GM23248 (cell line): ENCODE results near the gene TMTC3. TPM values are rescaled to one million over a fixed set of nuclear protein-coding genes. Genes with fewer than 3 reads are reported as not detected.
"Not testable (repeated sequence)": the region's sequence is repeated elsewhere in the genome, so short reads cannot be mapped to it uniquely, and the experiment has no call there.

Experiments
- DNase-seq: peaks from one replicate; pipeline ENCODE4 v3.0.0-alpha.2; 2015
- H2AFZ ChIP-seq: fragments of 200-600 bp; sonication (generic); 2 replicates; pipeline ENCODE4 v1.6.1; 2016; ENCODE audit warnings: antibody characterized with exemption
- H3F3A ChIP-seq: fragments of 200-600 bp; sonication (generic); 2 replicates; pipeline ENCODE4 v1.6.1; 2016; ENCODE audit warnings: mild to moderate bottlenecking, antibody characterized with exemption, mixed run types; ENCODE audit not compliant: insufficient read depth
- H3K27ac ChIP-seq: fragments of 200-600 bp; sonication (generic); 2 replicates; pipeline ENCODE4 v1.5.1; 2016; ENCODE audit warnings: mild to moderate bottlenecking
- H3K27me3 ChIP-seq: fragments of 200-600 bp; sonication (generic); replicated peaks from 2 replicates; pipeline ENCODE4 v1.6.1; 2016; ENCODE audit warnings: mild to moderate bottlenecking; ENCODE audit not compliant: insufficient read depth
- H3K36me3 ChIP-seq: fragments of 200-600 bp; sonication (generic); 2 replicates; pipeline ENCODE4 v1.6.1; 2016; ENCODE audit warnings: low read depth, mild to moderate bottlenecking
- H3K4me1 ChIP-seq: fragments of 200-600 bp; sonication (generic); 2 replicates; pipeline ENCODE4 v1.6.1; 2016; ENCODE audit warnings: mild to moderate bottlenecking; ENCODE audit not compliant: insufficient read depth
- H3K4me2 ChIP-seq: fragments of 200-600 bp; sonication (generic); one replicate; pipeline ENCODE4 v1.6.1; 2016; ENCODE audit warnings: mild to moderate bottlenecking; ENCODE audit not compliant: unreplicated experiment
- H3K4me3 ChIP-seq: fragments of 200-600 bp; sonication (generic); 2 replicates; pipeline ENCODE4 v1.5.1; 2016; ENCODE audit warnings: mild to moderate bottlenecking
- H3K79me2 ChIP-seq: fragments of 200-600 bp; sonication (generic); 2 replicates; pipeline ENCODE4 v1.6.1; 2016; ENCODE audit warnings: mild to moderate bottlenecking; ENCODE audit not compliant: insufficient read depth
- H3K9ac ChIP-seq: fragments of 200-600 bp; sonication (generic); 2 replicates; pipeline ENCODE4 v1.6.1; 2016; ENCODE audit warnings: mild to moderate bottlenecking
- H3K9me2 ChIP-seq: fragments of 200-600 bp; sonication (generic); 2 replicates; pipeline ENCODE4 v1.6.1; 2016; ENCODE audit warnings: mixed run types, mild to moderate bottlenecking, moderate library complexity; ENCODE audit not compliant: insufficient read depth
- H3K9me3 ChIP-seq: fragments of 200-600 bp; sonication (generic); one replicate; pipeline ENCODE4 v1.6.1; 2017; ENCODE audit warnings: low read depth
- H4K20me1 ChIP-seq: fragments of 200-600 bp; sonication (generic); 2 replicates; pipeline ENCODE4 v1.6.0; 2016; ENCODE audit not compliant: insufficient read depth
- EZH2 ChIP-seq: fragments of 200-600 bp; sonication (generic); IDR thresholded peaks from 2 replicates; pipeline ENCODE4 v1.6.1; 2018; ENCODE audit warnings: antibody characterized with exemption, mild to moderate bottlenecking; ENCODE audit not compliant: insufficient read depth, poor library complexity, severe bottlenecking
- EZH2phosphoT487 ChIP-seq: fragments of 200-600 bp; sonication (generic); IDR thresholded peaks from 2 replicates; pipeline ENCODE4 v1.6.1; 2018; ENCODE audit warnings: antibody characterized with exemption, moderate library complexity, mild to moderate bottlenecking, low read depth; ENCODE audit not compliant: insufficient read depth
- WGBS, 2 experiments: methylation state at CpG; one replicate each; pipeline ENCODE4 v1.1.6; 2015 to 2017; ENCODE audit warnings: low lambda C conversion rate in 2 of 2, low coverage in 1 of 2; ENCODE audit errors: missing lambda C conversion rate in 2 of 2; 5-methylcytosine and 5-hydroxymethylcytosine counted together
- in situ Hi-C: fragments of 300-500 bp; cut with MboI; formaldehyde crosslinking; loops from 2 replicates; pipeline ENCODE4 v1.15.0; 2020
- polyA plus RNA-seq: library from polyadenylated mRNA; unstranded; fragments of >200 nt; fragmentation: Nextera tagmentation; extraction: Ambion mirVana; gene quantifications from 2 replicates; pipeline ENCODE4 v1.2.1, GENCODE V29; 2016
- total RNA-seq: library from RNA; depleted of rRNA; stranded (reverse); fragments of >200 nt; shearing (Covaris generic); gene quantifications from 2 replicates; pipeline ENCODE4 v1.2.3, GENCODE V29; 2014

TMTC3 gene
- total and polyA plus RNA-seq, 2 experiments from 2014 or later = 35.7 to 59.1 TPM

DNA sequence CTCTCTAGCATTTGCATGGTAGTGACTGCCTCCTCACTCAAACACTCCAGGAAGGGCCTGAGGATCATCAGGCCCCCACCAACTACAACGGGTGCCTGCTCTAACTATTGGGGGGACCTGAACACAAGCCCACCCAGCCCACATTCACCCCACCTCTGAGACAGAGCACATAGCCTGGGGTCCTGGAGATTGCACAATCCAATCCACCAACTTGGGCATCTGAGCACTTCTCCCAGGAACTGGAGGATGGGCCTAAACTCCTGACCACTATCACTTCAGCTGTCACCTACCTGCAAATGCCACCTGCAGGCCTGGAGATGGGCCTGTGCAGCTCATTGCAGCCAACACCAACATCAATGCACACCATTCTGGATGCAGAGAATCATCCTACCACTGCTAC is 66.6 kb downstream of the TMTC3 start:
- in situ Hi-C loops = no loop called here
- H3K9me2 ChIP-seq = no peaks in the 10 kb centered on the region
- no peaks in the 10 kb centered on the region for H4K20me1 ChIP-seq
- H3K36me3 ChIP-seq = peaks cover 3% of the 10 kb centered on the region; the same call in 1 of the 2 replicates
- no peak overlapping the region for H3K9ac ChIP-seq
- H3K4me1 ChIP-seq = peaks cover 29% of the 10 kb centered on the region
- no peaks in the 10 kb centered on the region for H3K9me3 ChIP-seq
- WGBS, 2 experiments = 80 to 100% methylated on average over 1 of the region's 1 CpG
- no peak for TF ChIP-seq EZH2phosphoT487
- no peak for TF ChIP-seq EZH2
- H3K4me3 ChIP-seq = no peak overlapping the region
- H3F3A ChIP-seq = peaks cover 28% of the 10 kb centered on the region
- no peak overlapping the region for H2AFZ ChIP-seq
- H3K27me3 ChIP-seq = no peaks in the 10 kb centered on the region
- DNase-seq = no peak
- H3K27ac ChIP-seq = peak overlapping the region; percentile 78
- peak overlapping the region; percentile 67 for H3K4me2 ChIP-seq
- no peaks in the 10 kb centered on the region for H3K79me2 ChIP-seq

DNA sequence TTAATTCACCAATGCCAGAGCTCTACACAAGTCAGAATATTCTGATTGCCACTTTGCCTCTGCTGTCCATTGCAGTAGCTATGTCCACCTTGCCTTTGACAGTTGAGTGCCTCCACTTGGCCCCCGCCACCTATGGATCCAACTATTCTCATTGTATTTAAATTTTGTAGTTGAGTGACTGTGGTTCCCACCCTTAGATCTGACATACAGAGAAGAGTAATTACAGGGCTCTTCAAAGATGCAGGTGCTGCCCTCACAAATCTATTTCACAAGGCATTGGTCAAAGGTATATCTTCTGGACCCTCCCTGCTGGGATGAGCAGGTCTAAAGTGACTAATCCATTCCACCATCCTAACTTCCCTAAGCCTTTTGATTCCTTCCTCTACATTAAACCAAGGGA is 68.2 kb downstream of the TMTC3 start:
- H3K4me1 ChIP-seq = peaks cover 29% of the 10 kb centered on the region
- in situ Hi-C loops, H3K4me2 ChIP-seq, H3K4me3 ChIP-seq, H3K79me2 ChIP-seq, H3K9ac ChIP-seq, H3K27ac ChIP-seq, H3K27me3 ChIP-seq, H3K9me2 ChIP-seq, DNase-seq, H2AFZ ChIP-seq, H3K9me3 ChIP-seq, H3K36me3 ChIP-seq, H4K20me1 ChIP-seq: not testable (repeated sequence)
- peaks cover 28% of the 10 kb centered on the region for H3F3A ChIP-seq
- 86 to 93% methylated on average over 1 of the region's 1 CpG for WGBS, 2 experiments

DNA sequence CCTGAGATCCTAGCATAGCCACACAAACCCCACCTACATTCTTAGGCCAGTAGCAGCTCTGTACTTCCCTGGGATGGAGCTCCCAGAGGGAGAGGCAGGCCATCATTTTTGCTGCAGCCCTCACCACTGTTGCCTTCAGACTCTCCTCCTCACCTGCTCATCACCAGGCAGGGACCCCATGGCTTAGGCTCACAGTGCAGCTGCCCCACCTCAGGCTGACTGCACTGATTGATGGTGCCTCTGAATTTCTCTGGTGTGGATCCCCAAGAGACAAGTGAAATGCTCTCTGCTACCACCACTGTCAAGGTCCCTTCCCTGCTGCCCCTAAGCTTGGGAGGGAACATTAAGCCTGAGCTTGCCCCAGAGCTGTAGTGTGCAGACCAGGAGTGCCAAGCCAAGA is 76.2 kb downstream of the TMTC3 start:
- Histone ChIP-seq H3K9me2 (no peaks in the 10 kb centered on the region), H3K4me3 (no peak overlapping the region), H3K36me3 (peaks cover under 1% of the 10 kb centered on the region; the same call in 1 of the 2 replicates)

DNA sequence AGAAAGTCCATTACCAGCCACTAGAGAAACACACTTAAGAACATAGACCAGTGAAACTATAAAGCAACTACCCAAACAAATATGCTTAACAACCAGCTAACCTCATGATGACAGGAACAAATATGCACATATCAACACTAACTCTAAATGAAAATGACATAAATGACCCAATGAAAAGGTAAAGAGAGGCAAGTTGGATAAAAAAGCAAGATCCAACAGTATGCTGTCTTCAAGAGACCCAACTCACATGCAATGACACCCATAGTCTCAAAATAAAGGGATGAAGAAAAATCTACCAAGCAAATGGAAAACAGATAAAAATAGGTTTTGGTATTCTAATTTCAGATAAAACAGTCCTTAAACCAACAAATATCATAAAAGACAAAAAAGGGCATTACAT is 77.8 kb downstream of the TMTC3 start:
- no peaks in the 10 kb centered on the region for H3F3A ChIP-seq
- H3K4me1 ChIP-seq = no peaks in the 10 kb centered on the region
- no peaks in the 10 kb centered on the region for H3K27me3 ChIP-seq
- H4K20me1 ChIP-seq = no peaks in the 10 kb centered on the region
- H3K4me2 ChIP-seq = no peak overlapping the region
- no peak overlapping the region for H3K9ac ChIP-seq
- H3K9me2 ChIP-seq = no peaks in the 10 kb centered on the region
- H3K9me3 ChIP-seq = no peaks in the 10 kb centered on the region
- DNase-seq = no peak
- in situ Hi-C loops = no loop called here
- TF ChIP-seq EZH2 (no peak), EZH2phosphoT487 (no peak)
- H3K36me3 ChIP-seq = no peaks in the 10 kb centered on the region
- H2AFZ ChIP-seq = no peak overlapping the region
- H3K4me3 ChIP-seq = no peak overlapping the region
- no peak overlapping the region for H3K27ac ChIP-seq
- no peaks in the 10 kb centered on the region for H3K79me2 ChIP-seq

More for the DNA sequence above, 76.2 kb downstream of the TMTC3 start:
- H3F3A ChIP-seq = no peaks in the 10 kb centered on the region
- no peaks in the 10 kb centered on the region for H3K79me2 ChIP-seq
- H3K9ac ChIP-seq = no peak overlapping the region
- H2AFZ ChIP-seq = no peak overlapping the region
- H4K20me1 ChIP-seq = no peaks in the 10 kb centered on the region
- no peak overlapping the region for H3K27ac ChIP-seq
- no peak for DNase-seq
- H3K4me2 ChIP-seq = no peak overlapping the region
- H3K4me1 ChIP-seq = no peaks in the 10 kb centered on the region
- no peaks in the 10 kb centered on the region for H3K9me3 ChIP-seq
- no peaks in the 10 kb centered on the region for H3K27me3 ChIP-seq
- TF ChIP-seq EZH2phosphoT487 (no peak), EZH2 (no peak)
- in situ Hi-C loops = no loop called here

- H3K79me2 ChIP-seq = no peaks in the 10 kb centered on the region
- H3K4me1 ChIP-seq = no peaks in the 10 kb centered on the region
- no peaks in the 10 kb centered on the region for H3K36me3 ChIP-seq
- no peak overlapping the region for H3K4me3 ChIP-seq
- H4K20me1 ChIP-seq = no peaks in the 10 kb centered on the region
- no peak overlapping the region for H2AFZ ChIP-seq
- TF ChIP-seq EZH2phosphoT487 (no peak), EZH2 (no peak)
- no peaks in the 10 kb centered on the region for H3K27me3 ChIP-seq
- no peak overlapping the region for H3K9ac ChIP-seq
- H3K4me2 ChIP-seq = no peak overlapping the region
- H3K9me3 ChIP-seq = no peaks in the 10 kb centered on the region
- no peaks in the 10 kb centered on the region for H3F3A ChIP-seq
- H3K9me2 ChIP-seq = no peaks in the 10 kb centered on the region
- no peak for DNase-seq
- in situ Hi-C loops = no loop called here
- no peak overlapping the region for H3K27ac ChIP-seq
Observed at GRCh38 chr12:88223519-88223918, 81.4 kb downstream of the TMTC3 start.
